Hippocampal formation (tissue), 2 donors: Measurements from ENCODE around the gene OSBPL7.

Experiments used
- DNase-seq, 2 donors: peaks; one replicate each; lab custom pipeline; 2025; lab: John Stamatoyannopoulos, UW

The OSBPL7 gene

DNA sequence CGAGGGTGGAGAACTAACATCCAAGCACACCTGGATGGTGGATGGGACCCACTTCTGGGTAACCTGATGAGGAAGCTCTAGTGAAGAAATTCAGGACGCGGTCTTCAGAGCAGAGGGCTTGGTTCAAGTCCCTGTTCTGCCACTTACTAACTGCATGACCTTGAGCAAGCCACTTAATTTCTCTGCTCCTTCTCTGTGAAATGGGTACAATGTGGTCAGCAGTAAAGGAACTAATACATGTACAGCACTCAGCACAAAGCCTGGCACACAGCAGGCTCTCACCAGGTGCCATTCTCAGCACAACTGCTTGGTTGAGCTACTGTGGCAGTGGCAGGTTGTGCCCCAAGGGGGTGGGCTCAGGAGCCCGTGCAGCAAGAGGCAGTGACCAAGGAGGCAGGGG, 1.9 kb upstream of the OSBPL7 start:
- DNase-seq, result no peak

DNA sequence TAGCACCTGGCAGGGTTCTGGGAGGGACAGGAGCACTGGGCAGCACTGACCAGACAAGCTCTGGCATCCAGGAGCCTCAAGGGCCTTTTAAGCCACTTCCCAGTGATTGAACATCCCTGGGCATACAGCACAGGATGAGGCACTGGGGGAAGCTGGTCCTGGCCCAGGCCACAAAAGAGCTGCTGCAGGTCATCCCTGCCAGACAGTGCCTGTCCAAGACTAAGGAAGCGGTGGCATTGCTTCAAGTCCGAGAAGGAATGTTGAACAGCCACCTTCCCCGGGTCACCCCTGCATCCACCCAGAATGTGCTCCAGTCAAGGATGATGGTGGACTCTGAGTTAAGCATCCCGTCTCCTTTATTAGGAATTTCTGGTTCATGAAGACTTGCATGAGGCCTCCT, 1.2 kb upstream of the OSBPL7 start:
- DNase-seq, result no peak

DNA sequence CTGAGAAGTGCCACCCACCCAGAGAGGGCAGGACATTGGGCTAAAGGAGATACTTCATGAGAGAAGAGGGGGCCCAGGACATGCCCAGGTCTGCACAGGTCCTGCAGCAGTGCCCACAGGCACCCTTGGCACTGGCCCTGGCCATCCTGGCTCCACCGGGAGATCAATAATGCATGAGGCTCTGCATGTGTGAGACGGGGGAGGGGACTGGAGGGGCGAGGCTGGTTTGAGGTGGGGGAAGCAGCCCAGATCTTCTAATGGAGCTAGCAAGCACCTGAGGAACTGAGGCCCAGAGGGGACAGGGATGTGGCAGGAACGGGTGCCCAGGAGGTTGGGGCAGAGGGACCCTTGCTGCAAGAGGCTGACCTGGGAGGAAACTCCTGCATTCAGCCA, 567 bp downstream of the OSBPL7 start:
- no peak for DNase-seq

DNA sequence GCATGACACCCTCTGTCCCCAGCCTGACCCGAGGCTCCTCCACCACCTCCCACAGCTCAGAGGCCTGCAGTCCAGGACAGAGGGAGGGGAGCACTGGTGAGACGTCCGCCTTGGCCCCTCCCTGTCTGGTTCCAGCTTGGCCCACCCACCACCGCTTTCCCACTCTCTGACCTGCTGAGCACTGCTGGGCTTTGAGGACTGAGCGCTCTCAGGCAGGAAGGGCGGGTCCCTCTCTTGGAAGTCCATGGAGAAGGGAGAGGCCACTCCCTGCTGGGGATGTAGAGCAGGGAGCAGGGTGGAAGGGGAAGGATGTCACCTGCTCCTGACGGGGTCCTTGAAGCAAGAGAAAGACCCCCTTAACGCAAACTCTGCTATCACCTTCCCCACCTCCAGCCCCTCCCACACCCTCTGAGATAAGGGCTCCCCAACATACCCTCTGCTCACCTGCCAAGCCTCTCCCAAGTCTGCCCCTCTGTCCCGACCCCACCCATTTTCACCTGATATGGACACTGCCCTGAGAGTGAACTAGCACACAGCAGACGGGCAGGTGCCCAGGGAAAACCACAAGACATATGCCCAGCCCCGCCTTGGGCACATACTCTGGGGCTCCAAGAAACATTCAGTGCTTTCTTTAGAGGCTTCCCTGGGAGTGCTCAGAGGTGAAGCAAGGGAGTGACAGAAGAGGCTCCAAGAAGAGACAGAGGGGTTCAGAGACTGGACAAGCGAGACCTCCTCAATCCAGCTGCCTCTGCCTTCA, 1.4 kb downstream of the OSBPL7 start:
- DNase-seq, result no peak

DNA sequence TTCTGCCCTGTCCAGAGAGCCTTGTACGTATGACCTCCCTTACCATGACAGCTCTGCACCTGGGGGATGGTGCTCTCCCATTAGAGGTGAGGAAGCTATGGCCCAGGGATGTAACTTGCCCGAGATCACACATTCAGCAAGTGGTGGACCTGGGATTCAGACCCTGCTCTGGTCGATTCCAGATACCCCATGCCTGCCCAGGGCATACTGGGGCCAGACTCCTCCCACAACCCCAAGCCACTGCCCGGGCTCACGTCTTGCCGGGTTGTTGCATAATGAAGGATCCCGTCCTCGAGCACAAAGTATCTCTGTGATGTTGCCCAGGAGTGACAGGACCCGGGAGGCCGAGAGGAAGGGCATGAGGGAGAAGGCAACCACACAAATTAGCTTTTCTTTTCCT, 2.1 kb downstream of the OSBPL7 start:
- no peak for DNase-seq

DNA sequence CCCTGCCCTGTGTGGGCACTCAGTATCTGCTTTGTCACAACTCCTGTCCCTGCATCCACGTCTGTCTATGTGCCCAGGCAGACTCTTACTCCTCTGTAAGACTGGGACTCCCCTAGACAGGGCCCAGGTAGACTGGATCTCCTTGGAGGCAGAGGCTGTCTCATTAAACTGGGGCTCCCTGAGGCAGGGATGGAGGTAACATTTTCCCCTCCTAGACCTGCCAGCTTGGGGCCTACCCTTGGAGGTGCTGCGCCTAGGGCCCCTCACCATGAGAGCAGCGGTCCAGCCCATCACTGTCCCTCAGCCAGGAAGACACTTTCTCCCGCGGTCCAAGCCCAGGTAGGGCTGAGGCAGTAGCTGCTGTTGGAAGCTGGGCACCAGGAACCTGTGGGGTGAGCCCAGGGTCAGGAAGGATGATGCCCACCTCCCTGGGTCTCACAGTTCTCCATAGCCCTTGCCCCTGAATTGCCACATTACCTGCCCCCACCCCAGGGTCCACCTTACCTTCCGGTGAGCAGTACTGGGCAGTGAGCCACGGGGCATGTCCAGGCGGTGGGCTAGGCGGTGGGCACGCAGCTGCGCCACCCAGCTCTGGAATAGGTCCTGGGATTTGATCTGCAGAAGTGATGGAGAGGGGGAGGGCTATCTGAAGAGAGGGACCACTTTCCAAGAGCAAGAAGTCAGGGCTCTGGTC, 3.4 kb downstream of the OSBPL7 start:
- no peak for DNase-seq

DNA sequence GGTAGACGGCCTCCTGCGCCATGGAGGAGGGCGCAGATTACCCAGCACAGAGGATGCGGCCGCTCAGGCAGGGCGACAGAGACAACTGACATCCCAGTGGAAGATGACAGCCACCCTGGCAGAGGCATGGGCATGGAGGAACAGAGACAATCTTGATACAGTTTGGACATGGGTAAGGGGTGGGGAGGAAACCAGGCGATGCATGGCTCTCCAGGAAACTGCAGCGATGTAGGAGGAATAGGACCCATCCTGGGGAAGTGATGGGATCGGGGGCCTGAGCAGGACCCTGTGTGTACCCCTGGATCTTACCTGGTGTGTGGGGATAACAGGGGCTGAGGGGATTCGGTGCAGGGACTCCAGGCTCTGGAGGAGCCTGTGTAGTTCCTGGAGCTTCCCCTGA, 4.6 kb downstream of the OSBPL7 start:
- DNase-seq, result no peak

DNA sequence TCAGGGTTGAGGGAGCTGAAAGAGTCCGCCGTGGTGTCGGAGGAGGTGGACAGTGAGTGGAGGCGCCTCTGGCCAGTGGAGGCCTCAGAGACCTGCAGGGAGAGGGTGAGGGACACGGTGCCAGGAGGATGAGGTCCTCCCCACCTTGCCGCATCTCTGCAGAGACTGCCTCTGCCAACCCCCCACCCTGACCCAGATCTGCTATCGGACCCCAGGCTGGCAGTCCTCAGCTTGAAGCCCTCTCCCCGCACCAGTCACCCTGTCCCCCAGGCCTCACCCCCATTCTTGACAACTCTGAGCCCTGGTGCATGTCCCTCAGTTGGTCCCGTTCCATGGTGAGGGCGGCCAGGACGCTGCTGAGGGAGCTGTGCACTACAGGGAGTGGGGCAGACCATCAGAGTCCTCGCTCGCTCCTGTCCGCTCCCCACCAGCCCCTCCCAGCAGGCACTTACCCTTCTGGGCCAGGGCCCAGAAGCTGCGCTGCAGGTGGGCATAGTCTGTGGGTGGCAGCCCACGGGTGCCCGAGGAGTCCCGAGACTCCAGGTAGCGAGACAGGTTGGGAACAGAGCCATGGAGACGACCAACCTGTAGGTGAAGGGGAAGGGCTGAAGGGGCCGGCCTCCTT, 5.4 kb downstream of the OSBPL7 start:
- no peak for DNase-seq

DNA sequence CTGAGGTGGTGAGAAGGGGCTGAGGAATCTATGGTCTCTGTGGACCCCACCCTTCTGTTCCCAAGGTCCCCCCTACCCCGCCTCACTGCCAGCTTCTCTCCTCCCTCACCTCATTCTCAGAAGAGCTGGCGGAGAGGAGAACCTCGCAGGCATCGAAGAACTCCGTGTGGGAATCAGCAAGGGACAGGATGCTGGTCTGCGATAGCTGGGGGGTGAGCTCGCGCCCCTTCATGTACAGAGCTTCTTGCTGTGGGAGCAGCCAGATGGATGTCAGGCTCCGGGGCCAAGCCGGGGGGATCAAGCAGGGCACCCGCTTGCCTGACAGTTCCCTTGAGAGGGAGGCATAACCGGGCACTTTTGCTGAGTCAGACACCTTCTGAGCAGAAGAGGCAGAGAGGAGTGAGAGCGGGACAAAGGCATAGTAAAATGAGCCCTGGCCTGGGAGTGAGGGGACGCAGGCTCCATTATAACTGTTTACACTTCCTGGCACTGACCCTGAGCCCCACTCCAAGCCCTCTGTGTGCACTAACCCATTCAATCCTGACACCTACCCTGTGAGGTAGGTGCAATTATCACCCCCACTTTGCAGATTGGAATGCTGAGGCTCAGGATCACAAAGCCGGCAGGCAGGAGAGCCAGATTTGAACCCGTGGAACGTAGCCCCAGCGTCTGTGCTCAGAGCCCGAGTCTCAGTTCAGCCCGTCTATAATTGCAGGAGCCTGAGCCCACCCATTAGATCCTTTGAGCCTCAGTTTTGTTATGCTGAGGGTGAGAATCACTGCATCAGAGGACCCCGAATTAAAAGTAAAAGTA, 6.3 kb downstream of the OSBPL7 start:
- no peak for DNase-seq

DNA sequence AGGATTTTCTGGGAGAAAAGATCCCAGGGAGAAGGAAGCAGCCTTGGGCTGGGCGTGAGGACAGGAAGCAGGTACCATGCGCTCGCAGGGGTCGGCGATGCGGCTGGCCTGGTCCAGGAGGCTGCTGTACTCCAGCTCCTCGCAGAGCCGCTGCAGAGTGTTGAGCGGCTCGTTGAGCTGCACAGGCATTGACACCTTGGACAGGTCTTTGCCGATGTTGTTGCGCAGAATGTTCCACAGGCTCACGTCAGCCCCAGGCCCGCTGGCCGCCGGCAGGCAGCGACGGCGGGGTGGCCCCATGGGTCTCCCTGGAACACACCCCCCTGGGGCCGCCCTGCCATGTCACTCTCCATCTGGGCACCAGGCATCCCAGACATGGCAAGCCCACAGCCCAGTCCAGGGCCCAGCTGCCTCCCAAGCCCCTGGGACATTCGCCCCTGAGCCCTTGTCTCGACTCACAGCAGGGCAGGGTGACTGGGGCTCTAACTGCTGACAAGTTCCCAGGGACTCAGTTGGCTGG, 8.0 kb downstream of the OSBPL7 start:
- no peak for DNase-seq

DNA sequence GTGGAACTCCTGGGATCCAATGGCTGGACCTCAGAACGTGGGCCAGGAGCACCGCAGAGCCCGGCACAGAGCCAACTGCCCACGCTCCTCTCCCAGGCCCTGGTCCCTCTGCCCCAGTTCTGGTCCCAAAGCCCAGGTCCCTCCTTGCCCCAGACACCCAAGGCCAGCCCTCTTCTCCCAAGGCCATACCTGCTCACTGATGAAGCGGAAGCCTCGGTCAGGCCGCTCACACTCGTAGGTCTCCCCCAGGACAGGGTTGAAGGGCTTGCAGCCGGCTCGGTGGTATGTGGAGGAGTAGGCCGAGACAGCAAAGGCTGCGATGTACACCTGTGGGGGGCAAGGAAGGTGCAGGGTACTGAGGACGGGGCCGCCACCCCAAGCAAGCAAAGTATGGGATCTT, 8.5 kb downstream of the OSBPL7 start:
- no peak for DNase-seq

DNA sequence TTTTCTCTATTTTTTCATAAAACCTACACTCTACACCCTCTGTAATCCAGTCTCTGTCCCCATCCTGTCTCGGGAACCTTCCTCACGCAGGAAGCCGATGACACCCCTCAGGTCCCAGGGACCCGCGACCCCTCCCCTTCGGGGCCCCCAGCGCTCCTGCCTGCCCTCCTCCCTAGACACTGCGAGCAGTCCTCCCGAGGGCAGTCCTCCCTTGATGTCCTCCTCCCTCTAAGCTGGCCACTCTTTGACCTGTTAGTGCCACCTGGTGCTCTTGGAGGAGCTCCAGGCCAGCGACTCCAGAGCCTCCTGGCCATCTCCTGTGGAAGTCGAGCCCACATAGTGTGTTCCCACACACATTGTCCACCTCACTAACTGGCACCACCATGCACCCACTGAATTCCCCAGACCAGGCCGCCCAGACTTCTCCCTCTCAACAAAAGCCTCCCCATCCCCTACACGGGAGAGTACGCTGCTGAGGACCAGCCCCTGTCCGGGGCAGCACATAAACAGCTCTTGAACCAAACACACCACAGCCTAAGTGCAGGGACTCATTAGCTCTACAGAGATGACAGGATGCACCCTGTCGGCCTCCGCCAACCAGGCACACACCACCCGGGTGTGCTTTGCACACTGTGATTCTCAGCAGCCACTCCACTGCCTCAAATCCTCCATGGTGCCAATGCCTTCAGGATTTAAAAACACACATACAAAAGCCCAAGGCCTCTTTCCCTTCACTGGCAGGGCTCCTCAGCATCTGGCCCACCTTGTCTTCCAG, 9.3 kb downstream of the OSBPL7 start:
- no peak for DNase-seq

DNA sequence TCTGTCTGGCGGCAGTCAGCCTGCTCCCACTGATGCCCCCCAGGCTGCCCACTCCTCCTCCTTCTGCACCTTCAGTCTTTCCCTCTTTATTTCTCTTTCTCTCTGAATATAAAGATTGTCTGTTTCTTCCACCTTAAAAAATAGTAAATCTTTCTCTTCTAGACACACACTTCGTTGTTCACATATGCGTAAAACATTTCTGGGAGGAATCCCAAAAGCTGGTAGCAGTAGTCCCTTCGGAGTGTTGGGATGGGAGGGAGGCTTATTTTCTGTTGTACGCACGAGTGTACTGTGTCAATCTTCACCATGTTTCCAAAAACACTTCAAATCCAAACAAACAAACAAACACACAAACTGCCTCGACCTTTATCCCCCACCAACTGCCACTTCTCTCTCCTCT, 9.9 kb downstream of the OSBPL7 start:
- DNase-seq, result no peak

DNA sequence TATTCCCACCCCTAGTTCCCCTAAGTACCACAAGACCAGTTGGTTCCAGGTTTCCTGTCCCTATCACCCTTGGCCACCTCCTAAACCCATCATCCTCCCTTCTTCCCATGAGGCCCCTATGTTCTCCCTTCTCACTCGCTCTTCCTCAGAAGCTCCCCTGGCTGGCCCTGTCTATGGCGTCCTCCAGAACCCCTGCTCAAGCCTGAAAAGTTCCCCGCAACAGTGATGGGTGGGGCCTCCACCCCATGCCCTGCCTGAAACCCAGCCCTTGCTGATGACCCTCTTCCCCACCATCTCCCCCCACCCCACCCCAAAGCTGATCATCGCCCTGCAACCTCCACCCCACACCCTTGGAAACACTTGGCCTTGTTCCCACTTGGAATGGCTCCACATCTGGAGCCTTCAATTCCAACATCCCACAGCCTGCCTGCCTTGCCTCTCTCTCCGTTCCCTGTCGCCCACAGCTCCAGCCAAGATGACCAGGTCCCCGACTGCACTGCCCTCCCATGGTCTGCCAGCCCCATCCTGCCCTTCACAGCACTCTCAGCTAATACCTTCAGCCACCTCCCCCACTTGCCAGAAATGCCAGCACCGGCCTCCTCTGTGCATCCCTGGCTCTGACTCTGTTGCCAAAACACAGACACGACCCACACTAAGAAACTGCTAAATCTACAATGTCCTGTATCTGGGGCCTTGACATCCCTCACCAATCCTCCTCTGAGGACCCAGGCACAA, 10.5 kb downstream of the OSBPL7 start:
- DNase-seq, result no peak

DNA sequence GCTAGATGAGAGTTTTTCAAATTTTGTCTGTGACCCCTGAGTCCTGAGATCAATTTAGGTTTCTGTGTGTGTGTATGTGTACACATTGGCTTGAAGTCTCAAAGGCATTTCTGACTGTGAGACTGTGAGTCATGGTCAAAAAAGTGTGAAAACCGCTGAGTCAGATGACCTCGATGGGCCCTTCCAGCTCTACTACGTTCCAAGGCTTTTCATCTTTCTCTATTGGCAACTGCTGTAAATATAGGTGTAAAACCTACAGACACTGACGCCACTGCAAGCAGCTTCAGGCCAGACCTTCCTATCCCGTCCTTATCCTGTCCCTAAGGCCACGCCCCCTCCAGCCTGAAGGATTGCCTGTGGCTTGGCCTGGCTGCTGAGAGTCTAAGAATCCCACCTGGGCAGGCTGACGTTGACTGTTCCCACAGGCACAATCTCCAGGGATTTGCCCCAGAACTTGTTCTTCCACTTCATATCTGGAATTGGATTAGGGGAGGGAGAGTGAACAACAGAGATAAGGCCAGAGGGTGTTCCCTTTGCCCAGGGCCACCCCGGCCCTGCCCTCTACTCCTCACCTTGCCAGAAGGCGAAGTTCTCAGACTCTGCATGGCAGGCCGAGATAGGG, 11.3 kb downstream of the OSBPL7 start:
- DNase-seq, result no peak

DNA sequence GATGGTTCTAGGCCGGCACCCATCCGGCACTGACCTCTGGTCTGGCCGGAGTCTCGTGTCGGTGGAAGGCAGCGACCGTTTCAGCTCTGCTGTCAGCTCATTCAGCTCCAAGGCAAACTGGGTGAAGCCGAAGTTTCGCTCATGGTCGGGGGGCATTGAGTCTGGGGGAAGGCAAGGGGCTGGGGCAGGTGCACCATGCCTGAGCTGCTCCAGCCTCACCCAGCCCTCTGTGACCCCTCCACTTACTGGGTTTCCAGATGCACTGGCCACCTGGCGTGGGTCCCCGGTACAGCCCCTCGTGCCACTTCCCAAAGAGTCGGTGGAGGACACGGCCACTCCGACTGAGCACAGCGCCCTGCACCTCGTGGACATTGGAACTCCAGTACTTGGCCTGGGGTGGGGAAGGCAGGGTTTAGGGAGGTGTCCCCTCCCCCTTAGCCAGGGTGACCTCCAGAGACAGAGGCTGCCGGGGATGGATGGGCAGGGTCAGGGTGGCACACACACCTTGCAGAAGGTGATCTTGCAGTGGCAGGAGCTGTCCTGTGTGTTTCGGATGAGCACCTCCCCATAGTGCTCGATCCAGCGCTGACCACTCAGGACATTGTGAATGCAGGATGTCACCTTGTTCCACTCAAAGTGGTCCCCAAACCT, 12.6 kb downstream of the OSBPL7 start:
- DNase-seq, result no peak

DNA sequence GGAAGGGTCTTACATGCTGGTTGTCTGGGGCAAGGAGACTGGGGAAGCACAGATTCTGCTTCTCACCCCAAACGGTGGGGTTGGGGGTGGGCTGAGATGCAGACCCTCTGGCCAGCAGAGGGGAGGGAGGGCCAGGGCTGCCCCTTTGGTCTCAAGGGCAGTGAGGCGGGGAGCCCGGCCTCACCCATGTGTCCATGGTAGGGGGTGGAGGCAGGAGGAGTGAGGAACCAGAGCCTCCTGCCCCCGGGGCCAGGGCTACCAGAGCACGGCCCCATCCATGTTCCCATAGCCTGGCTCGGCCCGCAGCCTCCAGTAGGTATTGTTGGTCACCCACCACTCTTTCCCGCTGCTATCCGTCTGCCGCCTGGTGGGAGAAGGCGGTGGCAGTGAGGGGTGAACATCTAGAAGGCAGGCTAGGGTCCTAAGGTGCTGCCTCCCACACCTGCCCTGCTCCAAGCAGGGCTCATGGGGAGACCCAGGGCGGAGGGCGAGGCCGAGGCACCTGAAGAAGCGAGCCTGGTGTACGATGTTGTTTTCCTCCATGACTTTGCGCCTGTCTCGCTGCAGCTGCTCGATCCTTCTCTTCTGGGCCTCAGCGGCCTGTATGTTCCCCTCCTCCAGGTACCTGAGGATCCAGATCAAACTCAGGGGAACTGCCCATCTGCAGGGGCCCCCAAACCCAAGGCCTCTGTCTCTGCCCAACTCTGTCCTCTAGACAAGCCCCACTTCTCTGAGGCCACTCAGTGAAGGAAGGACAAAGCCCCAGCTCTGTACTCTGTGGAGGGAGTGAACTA, 13.4 kb downstream of the OSBPL7 start:
- no peak for DNase-seq

DNA sequence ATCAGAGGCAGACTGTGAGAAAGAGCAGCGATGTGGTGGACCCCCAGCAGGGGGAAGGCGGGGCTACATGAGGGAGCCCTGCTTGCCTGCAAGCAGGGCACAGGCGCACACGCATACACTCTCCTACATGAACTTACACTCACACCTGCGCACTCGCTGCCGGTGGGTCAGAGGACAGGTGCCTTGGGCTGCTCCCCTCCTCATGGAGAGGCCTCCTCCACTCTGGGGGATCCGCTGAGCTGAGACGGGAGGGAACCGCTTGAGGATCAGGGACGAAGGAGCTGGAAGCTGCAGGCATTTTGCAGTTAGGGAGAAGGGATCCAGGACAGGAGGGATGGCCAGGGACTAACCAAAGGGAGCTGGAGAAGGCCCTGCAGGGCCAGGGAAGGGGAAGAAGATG, 14.2 kb downstream of the OSBPL7 start:
- DNase-seq, result no peak

DNA sequence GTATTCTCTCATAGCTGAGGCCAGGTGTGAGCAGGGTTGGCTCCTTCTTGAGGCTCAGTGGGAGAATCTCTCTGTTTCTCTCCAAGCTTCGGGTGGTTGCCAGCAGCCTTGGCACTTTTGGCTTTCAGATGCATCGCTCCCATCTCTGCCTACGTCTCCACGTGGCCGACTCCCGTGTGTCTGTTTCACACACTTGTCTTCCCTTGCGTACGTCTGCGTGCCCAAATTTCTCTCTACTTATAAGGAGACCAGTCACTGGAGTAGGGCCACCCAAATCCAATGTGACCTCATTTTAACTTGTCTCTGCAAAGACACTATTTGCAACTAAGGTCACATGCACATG, 14.7 kb downstream of the OSBPL7 start:
- DNase-seq, result no peak
